ENCODE results near the gene DDX46.
"Not testable (repeated sequence)": the region's sequence is repeated elsewhere in the genome, so short reads cannot be mapped to it uniquely, and the experiment has no call there.

The DDX46 gene

GRCh38 chr5:134851307-134851923 is 92.8 kb downstream of the DDX46 start:
- Histone ChIP-seq H3K27ac (ENCODE audit: poor library complexity, severe bottlenecking) (peak overlapping the region; percentile 30), H3K27me3 (ENCODE audit: insufficient read depth, poor library complexity, severe bottlenecking) (no peaks in the 10 kb centered on the region)
- ATAC-seq (ENCODE audit: low read depth) = peak; percentile 41; the same call in 1 of the 3 replicates

GRCh38 chr5:134856465-134856864 is 97.9 kb downstream of the DDX46 start:
- DNase-seq (ENCODE audit: low spot score); ATAC-seq (ENCODE audit: low read depth); H3K27me3 ChIP-seq (ENCODE audit: insufficient read depth, poor library complexity, severe bottlenecking); H3K27ac ChIP-seq (ENCODE audit: poor library complexity, severe bottlenecking); H3K9me3 ChIP-seq (ENCODE audit: severe bottlenecking); H3K4me3 ChIP-seq (ENCODE audit: severe bottlenecking); H3K4me1 ChIP-seq (ENCODE audit: insufficient read depth, poor library complexity, severe bottlenecking): not testable (repeated sequence)
- peaks cover 84% of the 10 kb centered on the region for H3K36me3 ChIP-seq (ENCODE audit: low read depth)

More at GRCh38 chr5:134851307-134851923, 92.8 kb downstream of the DDX46 start:
- DNase-seq (ENCODE audit: low spot score) = no peak
- no peak overlapping the region for H3K4me3 ChIP-seq (ENCODE audit: severe bottlenecking)
- peaks cover 18% of the 10 kb centered on the region for H3K4me1 ChIP-seq (ENCODE audit: insufficient read depth, poor library complexity, severe bottlenecking)
- peak; percentile 92 for TF ChIP-seq CTCF (IDR thresholded peaks at IDR 0.05; ENCODE audit: poor library complexity, severe bottlenecking)
- H3K36me3 ChIP-seq (ENCODE audit: low read depth) = peaks cover 82% of the 10 kb centered on the region
- no peaks in the 10 kb centered on the region for H3K9me3 ChIP-seq (ENCODE audit: severe bottlenecking)

GRCh38 chr5:134857401-134857800 is 98.8 kb downstream of the DDX46 start:
- Histone ChIP-seq H3K36me3 (ENCODE audit: low read depth) (peaks cover 75% of the 10 kb centered on the region), H3K27ac (ENCODE audit: poor library complexity, severe bottlenecking) (no peak overlapping the region), H3K4me3 (ENCODE audit: severe bottlenecking) (no peak overlapping the region), H3K4me1 (ENCODE audit: insufficient read depth, poor library complexity, severe bottlenecking) (no peaks in the 10 kb centered on the region), H3K27me3 (ENCODE audit: insufficient read depth, poor library complexity, severe bottlenecking) (no peaks in the 10 kb centered on the region), H3K9me3 (ENCODE audit: severe bottlenecking) (no peaks in the 10 kb centered on the region)
- ATAC-seq (ENCODE audit: low read depth) = no peak
- DNase-seq (ENCODE audit: low spot score) = no peak
- no peak for TF ChIP-seq CTCF (IDR thresholded peaks at IDR 0.05; ENCODE audit: poor library complexity, severe bottlenecking)

- Histone ChIP-seq H3K27ac (ENCODE audit: poor library complexity, severe bottlenecking) (no peak overlapping the region), H3K36me3 (ENCODE audit: low read depth) (peaks cover 10% of the 10 kb centered on the region), H3K9me3 (ENCODE audit: severe bottlenecking) (no peaks in the 10 kb centered on the region), H3K4me1 (ENCODE audit: insufficient read depth, poor library complexity, severe bottlenecking) (no peaks in the 10 kb centered on the region), H3K4me3 (ENCODE audit: severe bottlenecking) (no peak overlapping the region), H3K27me3 (ENCODE audit: insufficient read depth, poor library complexity, severe bottlenecking) (no peaks in the 10 kb centered on the region)
- ATAC-seq (ENCODE audit: low read depth) = no peak
- no peak for DNase-seq (ENCODE audit: low spot score)
- TF ChIP-seq CTCF (IDR thresholded peaks at IDR 0.05; ENCODE audit: poor library complexity, severe bottlenecking) = no peak
Observed at GRCh38 chr5:134864707-134865106, 106.1 kb downstream of the DDX46 start.

GRCh38 chr5:134873494-134873893 is 114.9 kb downstream of the DDX46 start:
- peak overlapping the region; percentile 80 for H3K27ac ChIP-seq (ENCODE audit: poor library complexity, severe bottlenecking)
- no peaks in the 10 kb centered on the region for H3K27me3 ChIP-seq (ENCODE audit: insufficient read depth, poor library complexity, severe bottlenecking)
- no peak for DNase-seq (ENCODE audit: low spot score)
- 0 out of 2 replicates have a peak, but pooled peaks cover 5% of the 10 kb centered on the region for H3K36me3 ChIP-seq (ENCODE audit: low read depth)
- no peak for TF ChIP-seq CTCF (IDR thresholded peaks at IDR 0.05; ENCODE audit: poor library complexity, severe bottlenecking)
- peaks cover 5% of the 10 kb centered on the region for H3K4me1 ChIP-seq (ENCODE audit: insufficient read depth, poor library complexity, severe bottlenecking)
- no peak overlapping the region for H3K4me3 ChIP-seq (ENCODE audit: severe bottlenecking)
- no peak for ATAC-seq (ENCODE audit: low read depth)
- H3K9me3 ChIP-seq (ENCODE audit: severe bottlenecking) = no peaks in the 10 kb centered on the region
